Upper lobe of right lung (tissue), 1 donor: ENCODE measurements around the gene ADGRV1. TPM values are rescaled to one million over a fixed set of nuclear protein-coding genes. Genes with fewer than 3 reads are reported as not detected.

Source experiments
- ATAC-seq: fragments of 200-7000 bp; cut with Tn5 transposase; one replicate; pipeline ENCODE4 v1.9.1; 2020; ENCODE audit warnings: mild to moderate bottlenecking, moderate library complexity
- DNase-seq: peaks from one replicate; pipeline ENCODE4 v3.0.0-alpha.2; 2020
- H3K27ac ChIP-seq: fragments of 200-600 bp; one replicate; pipeline ENCODE4 v1.8.0; 2022
- H3K27me3 ChIP-seq: fragments of 200-600 bp; one replicate; pipeline ENCODE4 v1.8.0; 2022; ENCODE audit warnings: mild to moderate bottlenecking
- H3K36me3 ChIP-seq: fragments of 200-600 bp; one replicate; pipeline ENCODE4 v1.8.0; 2022
- H3K4me1 ChIP-seq: fragments of 200-600 bp; one replicate; pipeline ENCODE4 v1.8.0; 2022
- H3K4me3 ChIP-seq: fragments of 200-600 bp; one replicate; pipeline ENCODE4 v1.8.0; 2022; ENCODE audit warnings: mild to moderate bottlenecking
- H3K9me3 ChIP-seq: fragments of 200-600 bp; one replicate; pipeline ENCODE4 v1.8.0; 2022
- intact Hi-C: fragments of 100-400 bp; cut with DNase I; formaldehyde crosslinking; loops from one replicate; pipeline ENCODE4 v1.11.0; 2022
- total RNA-seq: library from RNA; stranded (reverse); fragmentation: NEBNext Ultra II Directional; extraction: Animal tissue kit (Norgen Biotek cat#: 25700); gene quantifications from one replicate; pipeline ENCODE4 v1.2.1, GENCODE V29; 2021
- TF ChIP-seq, protein P1 (sequence below): fragments of 200-600 bp; IDR thresholded peaks from one replicate; pipeline ENCODE4 v1.8.0; 2022; ENCODE audit warnings: antibody characterized with exemption
- donor health status: DM: no; HTN: yes; CAD: no; lungs with severe emphysema.

ADGRV1 gene
- total RNA-seq, 1 donor from 2014 or later: 47.1 TPM

DNA sequence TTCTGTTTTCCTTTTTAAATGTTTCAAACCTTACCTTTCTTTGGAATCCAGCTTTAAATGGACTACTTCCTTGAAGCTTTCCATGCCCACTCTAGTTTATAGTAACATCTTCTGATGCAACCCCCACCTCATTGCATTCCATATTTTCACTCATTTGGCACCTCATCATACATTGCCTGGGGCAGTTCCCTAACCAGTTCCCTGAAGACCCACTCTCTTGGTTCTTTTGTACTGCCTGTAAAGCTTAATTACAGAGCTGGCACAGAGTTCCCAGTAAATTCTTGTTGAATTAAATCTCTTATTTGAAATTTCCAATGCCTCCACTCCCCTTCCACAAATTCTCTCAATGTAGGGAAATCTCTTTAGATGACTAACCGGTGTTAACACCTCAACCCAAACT lies 567.3 kb downstream of the ADGRV1 start:
- Histone ChIP-seq H3K36me3 (no peaks in the 10 kb centered on the region), H3K4me1 (peaks cover 29% of the 10 kb centered on the region), H3K4me3 (no peak overlapping the region), H3K27me3 (no peaks in the 10 kb centered on the region), H3K9me3 (no peaks in the 10 kb centered on the region), H3K27ac (peak overlapping the region; percentile 38)
- TF ChIP-seq, protein P1, sequence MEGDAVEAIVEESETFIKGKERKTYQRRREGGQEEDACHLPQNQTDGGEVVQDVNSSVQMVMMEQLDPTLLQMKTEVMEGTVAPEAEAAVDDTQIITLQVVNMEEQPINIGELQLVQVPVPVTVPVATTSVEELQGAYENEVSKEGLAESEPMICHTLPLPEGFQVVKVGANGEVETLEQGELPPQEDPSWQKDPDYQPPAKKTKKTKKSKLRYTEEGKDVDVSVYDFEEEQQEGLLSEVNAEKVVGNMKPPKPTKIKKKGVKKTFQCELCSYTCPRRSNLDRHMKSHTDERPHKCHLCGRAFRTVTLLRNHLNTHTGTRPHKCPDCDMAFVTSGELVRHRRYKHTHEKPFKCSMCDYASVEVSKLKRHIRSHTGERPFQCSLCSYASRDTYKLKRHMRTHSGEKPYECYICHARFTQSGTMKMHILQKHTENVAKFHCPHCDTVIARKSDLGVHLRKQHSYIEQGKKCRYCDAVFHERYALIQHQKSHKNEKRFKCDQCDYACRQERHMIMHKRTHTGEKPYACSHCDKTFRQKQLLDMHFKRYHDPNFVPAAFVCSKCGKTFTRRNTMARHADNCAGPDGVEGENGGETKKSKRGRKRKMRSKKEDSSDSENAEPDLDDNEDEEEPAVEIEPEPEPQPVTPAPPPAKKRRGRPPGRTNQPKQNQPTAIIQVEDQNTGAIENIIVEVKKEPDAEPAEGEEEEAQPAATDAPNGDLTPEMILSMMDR: no peak
- intact Hi-C loops: no loop called here
- ATAC-seq (no peak), DNase-seq (no peak)

DNA sequence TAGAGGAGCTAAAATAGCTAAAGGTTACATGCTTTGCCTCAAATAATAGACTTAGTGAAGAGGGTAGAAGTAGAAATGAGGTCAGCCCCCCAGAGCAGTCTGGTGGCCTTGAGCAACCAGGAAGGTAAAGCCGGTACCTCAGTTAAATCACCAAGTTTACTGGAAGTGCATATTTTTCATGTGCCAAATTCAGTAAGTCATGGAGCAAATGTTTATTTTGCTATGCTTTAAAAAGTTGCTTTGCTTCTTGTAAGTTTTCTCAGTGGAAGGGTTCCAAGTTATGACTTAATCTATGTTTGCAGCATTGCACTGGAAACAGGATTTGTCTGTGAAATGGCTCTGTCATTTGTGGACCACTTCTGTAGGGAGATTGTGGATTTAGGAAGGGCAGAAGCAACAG lies 567.9 kb downstream of the ADGRV1 start:
- ATAC-seq (peak; percentile 63), DNase-seq (no peak)
- H3K9me3 ChIP-seq: no peaks in the 10 kb centered on the region
- intact Hi-C loops: no loop called here
- H3K4me1 ChIP-seq: peaks cover 29% of the 10 kb centered on the region
- no peaks in the 10 kb centered on the region for H3K27me3 ChIP-seq
- H3K36me3 ChIP-seq: no peaks in the 10 kb centered on the region
- peak overlapping the region; percentile 38 for H3K27ac ChIP-seq
- TF ChIP-seq, protein P1: no peak
- H3K4me3 ChIP-seq: no peak overlapping the region

DNA sequence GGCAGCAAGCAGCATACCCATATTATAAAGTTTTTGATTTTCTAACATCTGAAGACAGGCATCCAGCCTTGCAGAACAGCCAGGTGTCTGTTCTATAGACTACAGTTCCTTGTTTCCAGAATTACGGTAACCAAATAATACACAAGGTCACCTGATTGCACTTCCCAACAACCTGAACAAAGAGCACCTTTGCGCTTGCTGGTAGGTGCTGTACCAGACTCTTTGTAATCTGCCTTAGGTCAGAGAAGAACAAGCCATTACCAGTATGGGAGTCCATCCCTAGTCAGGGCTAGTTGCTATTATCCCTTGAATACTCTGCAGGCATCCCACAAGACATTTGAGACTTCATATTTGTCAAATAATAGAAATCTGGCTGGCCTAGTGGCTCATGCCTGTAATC lies 568.3 kb downstream of the ADGRV1 start:
- Histone ChIP-seq H3K4me1 (peaks cover 29% of the 10 kb centered on the region), H3K36me3 (no peaks in the 10 kb centered on the region), H3K27me3 (no peaks in the 10 kb centered on the region), H3K27ac (peak overlapping the region; percentile 38), H3K9me3 (no peaks in the 10 kb centered on the region), H3K4me3 (no peak overlapping the region)
- TF ChIP-seq, protein P1: no peak
- DNase-seq (no peak), ATAC-seq (peak; percentile 31)
- intact Hi-C loops: no loop called here

DNA sequence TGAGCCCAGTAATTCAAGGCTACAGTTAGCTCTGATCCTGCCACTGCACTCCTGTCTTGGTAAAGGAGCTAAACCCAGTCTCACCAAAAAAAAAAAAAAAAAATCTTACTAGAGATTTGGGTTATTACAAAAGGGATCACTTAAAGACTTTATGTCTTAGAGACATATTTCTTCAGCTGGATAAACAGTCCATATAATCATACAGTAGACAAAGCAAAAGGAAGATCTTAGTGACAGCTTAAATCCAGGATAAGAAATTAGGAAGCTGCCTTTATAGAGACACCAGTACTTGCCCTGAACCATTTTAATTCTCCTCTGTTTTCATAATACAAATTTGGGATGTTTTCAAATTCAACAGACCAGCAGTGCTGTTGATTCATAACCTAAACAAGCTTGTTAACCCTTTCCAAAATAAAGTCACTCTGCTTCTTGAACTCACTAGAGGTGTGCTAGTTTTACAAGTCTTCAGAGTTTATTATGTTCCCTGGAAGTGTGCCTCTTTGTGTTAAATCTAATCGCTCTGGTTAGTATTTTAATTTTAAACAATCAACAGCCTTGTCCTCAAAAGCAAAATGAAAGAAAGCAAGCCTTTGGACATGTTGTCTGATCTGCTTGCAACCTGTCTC lies 569.0 kb downstream of the ADGRV1 start:
- TF ChIP-seq, protein P1: no peak
- ATAC-seq (no peak), DNase-seq (no peak)
- peak overlapping the region; percentile 38 for H3K27ac ChIP-seq
- intact Hi-C loops: no loop called here
- peaks cover 29% of the 10 kb centered on the region for H3K4me1 ChIP-seq
- no peak overlapping the region for H3K4me3 ChIP-seq
- no peaks in the 10 kb centered on the region for H3K27me3 ChIP-seq
- H3K9me3 ChIP-seq: no peaks in the 10 kb centered on the region
- H3K36me3 ChIP-seq: no peaks in the 10 kb centered on the region

DNA sequence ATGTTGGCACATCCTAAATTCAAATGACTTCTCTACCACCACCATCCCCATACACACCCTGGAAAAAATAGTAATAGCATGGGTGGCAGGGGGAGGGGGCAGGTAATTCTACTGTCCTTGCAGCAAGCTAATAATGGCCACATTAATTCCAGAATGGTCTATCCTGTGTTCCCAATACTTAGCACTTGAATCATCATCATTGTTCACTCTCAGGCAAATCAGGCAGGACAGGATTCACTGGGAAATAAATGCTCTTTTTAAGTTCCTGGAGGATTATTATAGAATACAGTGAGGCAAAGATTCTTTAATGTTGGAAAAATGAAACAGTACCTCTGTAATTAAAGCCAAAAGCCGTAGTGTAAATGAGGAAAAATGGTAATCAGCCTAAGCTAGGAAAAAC lies 570.0 kb downstream of the ADGRV1 start:
- Histone ChIP-seq H3K27ac (no peak overlapping the region), H3K27me3 (no peaks in the 10 kb centered on the region), H3K4me3 (no peak overlapping the region), H3K4me1 (peaks cover 29% of the 10 kb centered on the region), H3K9me3 (no peaks in the 10 kb centered on the region), H3K36me3 (no peaks in the 10 kb centered on the region)
- DNase-seq: no peak
- TF ChIP-seq, protein P1: no peak
- no peak for ATAC-seq
- intact Hi-C loops: no loop called here

DNA sequence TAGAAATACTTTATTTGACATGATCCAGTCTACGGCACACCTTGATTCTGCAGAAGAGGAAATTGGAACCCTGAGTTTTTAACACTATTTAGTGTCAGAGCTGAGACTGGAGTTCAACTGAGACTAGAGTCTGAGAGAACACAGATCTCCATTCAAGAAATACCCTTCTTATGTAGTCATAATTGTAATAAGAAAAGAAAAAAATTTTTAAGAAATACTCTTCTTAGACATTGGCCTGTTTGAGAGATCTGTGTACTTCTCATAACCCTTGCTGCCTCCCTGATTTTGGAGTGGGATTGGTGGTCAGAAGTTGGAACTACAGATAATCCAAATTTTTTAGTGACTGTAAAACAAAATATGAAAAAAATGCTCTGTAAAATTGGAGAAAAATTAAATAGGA lies 571.2 kb downstream of the ADGRV1 start:
- Histone ChIP-seq H3K27ac (no peak overlapping the region), H3K27me3 (no peaks in the 10 kb centered on the region), H3K36me3 (no peaks in the 10 kb centered on the region), H3K9me3 (no peaks in the 10 kb centered on the region), H3K4me1 (peaks cover 26% of the 10 kb centered on the region), H3K4me3 (no peak overlapping the region)
- no peak for ATAC-seq
- intact Hi-C loops: no loop called here
- DNase-seq: no peak
- TF ChIP-seq, protein P1: no peak
